B cell (primary cell): Measurements from ENCODE around the gene MRPS27. TPM values are rescaled to one million over a fixed set of nuclear protein-coding genes. Genes with fewer than 3 reads are reported as not detected.

ENCODE experiments used
- ATAC-seq: fragments of 200-7000 bp; cut with Tn5 transposase; one replicate; pipeline ENCODE4 v1.10.0; 2021; ENCODE audit warnings: low read depth, mild to moderate bottlenecking, moderate number of reproducible peaks, moderate library complexity
- CTCF ChIA-PET: fragments of 350-600 bp; sonication (Branson Sonifier 250); formaldehyde crosslinking; loops from one replicate; lab custom pipeline; 2021; ENCODE audit warnings: antibody characterized with exemption, inconsistent platforms; lab: Charles Lee
- POLR2A ChIA-PET: fragments of 350-600 bp; sonication (Branson Sonifier 250); formaldehyde crosslinking; loops from one replicate; lab custom pipeline; 2021; ENCODE audit warnings: antibody characterized with exemption; lab: Charles Lee
- DNase-seq: peaks from one replicate; pipeline ENCODE4 v3.0.0; 2013
- H2AFZ ChIP-seq: 2 replicates; pipeline ENCODE4 v1.6.1; 2012; ENCODE audit warnings: mild to moderate bottlenecking, low read depth, low read length; ENCODE audit not compliant: insufficient read depth, poor library complexity, severe bottlenecking
- H3K27ac ChIP-seq, 2 donors: 1 replicate in 1 of 2; 2 replicates in 1 of 2; pipeline ENCODE4 v1.5.1; 2012 to 2013; ENCODE audit warnings: low read length in 2 of 2, mild to moderate bottlenecking in 2 of 2, moderate library complexity in 1 of 2
- H3K27me3 ChIP-seq, 4 experiments: fragments of 200-600 bp in 1 of 4; sonication (generic) in 1 of 4; replicated peaks in 1 of 4; 1 replicate in 2 of 4; 2 replicates in 2 of 4; pipeline versions ENCODE4 v1.6.1 to v1.7.0; 2013 to 2016; ENCODE audit warnings: low read length in 3 of 4, mild to moderate bottlenecking in 2 of 4, mixed read lengths in 1 of 4, moderate library complexity in 1 of 4; ENCODE audit not compliant: insufficient read depth in 4 of 4, control insufficient read depth in 3 of 4; ENCODE audit errors: control extremely low read depth in 1 of 4
- H3K36me3 ChIP-seq, 2 experiments: replicated peaks in 1 of 2; 1 replicate in 1 of 2; 2 replicates in 1 of 2; pipeline versions ENCODE4 v1.6.1 to v1.7.1; 2013; ENCODE audit warnings: low read length in 1 of 2; ENCODE audit not compliant: insufficient read depth in 2 of 2, control insufficient read depth in 1 of 2; ENCODE audit errors: control extremely low read depth in 1 of 2, extremely low read depth in 1 of 2
- H3K4me1 ChIP-seq, 2 donors: fragments of 200-600 bp in 1 of 2; sonication (generic) in 1 of 2; 1 replicate in 1 of 2; 2 replicates in 1 of 2; pipeline versions ENCODE4 v1.5.1 to v1.6.1; 2013 to 2017; ENCODE audit warnings: low read length in 2 of 2; ENCODE audit not compliant: control insufficient read depth in 2 of 2, insufficient read depth in 2 of 2
- H3K4me2 ChIP-seq: replicated peaks from 2 replicates; pipeline ENCODE3; 2012; ENCODE audit warnings: mild to moderate bottlenecking, low read depth, low read length; ENCODE audit not compliant: poor library complexity, severe bottlenecking
- H3K4me3 ChIP-seq, 5 experiments: fragments of 200-600 bp in 1 of 5; sonication (generic) in 1 of 5; 1 replicate in 3 of 5; 2 replicates in 2 of 5; pipeline versions ENCODE4 v1.5.1 to v1.7.0; 2011 to 2016; ENCODE audit warnings: low read length in 4 of 5, mild to moderate bottlenecking in 4 of 5, low read depth in 2 of 5, control low read depth in 1 of 5, moderate library complexity in 1 of 5; ENCODE audit not compliant: insufficient read depth in 1 of 5; ENCODE audit errors: control extremely low read depth in 1 of 5, extremely low read depth in 1 of 5
- H3K79me2 ChIP-seq: fragments of 200-600 bp; sonication (generic); one replicate; pipeline ENCODE4 v1.6.0; 2016; ENCODE audit warnings: low read length; ENCODE audit not compliant: control insufficient read depth, insufficient read depth
- H3K9ac ChIP-seq: fragments of 200-600 bp; sonication (generic); 2 replicates; pipeline ENCODE4 v1.6.1; 2017; ENCODE audit warnings: mild to moderate bottlenecking, low read length, moderate library complexity
- H3K9me3 ChIP-seq, 3 donors: one replicate each; pipeline versions ENCODE4 v1.6.1 to v1.7.1; 2013; ENCODE audit warnings: low read length in 2 of 3; ENCODE audit not compliant: control insufficient read depth in 2 of 3, insufficient read depth in 1 of 3; ENCODE audit errors: control extremely low read depth in 1 of 3
- H4K20me1 ChIP-seq: 2 replicates; pipeline ENCODE4 v1.6.0; 2012; ENCODE audit warnings: mild to moderate bottlenecking, low read length; ENCODE audit not compliant: insufficient read depth, control insufficient read depth, poor library complexity, severe bottlenecking
- H3K27ac Mint-ChIP-seq: one replicate; pipeline ENCODE4 v1.8.0; 2021; ENCODE audit warnings: mixed read lengths
- H3K27me3 Mint-ChIP-seq: one replicate; pipeline ENCODE4 v1.8.0; 2021; ENCODE audit warnings: mixed read lengths
- H3K4me1 Mint-ChIP-seq: one replicate; pipeline ENCODE4 v1.8.0; 2021; ENCODE audit warnings: mixed read lengths
- H3K4me3 Mint-ChIP-seq: one replicate; pipeline ENCODE4 v1.8.0; 2021; ENCODE audit warnings: mixed read lengths
- H3K9me3 Mint-ChIP-seq: one replicate; pipeline ENCODE4 v1.8.0; 2022; ENCODE audit warnings: mixed read lengths; ENCODE audit not compliant: insufficient read depth
- CTCF ChIP-seq: fragments of 200-600 bp; IDR thresholded peaks from one replicate; pipeline ENCODE4 v1.8.0; 2022; ENCODE audit warnings: antibody characterized with exemption, mild to moderate bottlenecking
- EZH2 ChIP-seq: IDR thresholded peaks from 2 replicates; pipeline ENCODE4 v1.6.1; 2012; ENCODE audit warnings: borderline replicate concordance, low read depth, mild to moderate bottlenecking, moderate library complexity, low read length; ENCODE audit not compliant: insufficient read depth, poor library complexity, severe bottlenecking
- WGBS: methylation state at CpG from one replicate; pipeline ENCODE4 v1.1.5; 2013; ENCODE audit warnings: missing lambda C conversion rate; ENCODE audit not compliant: insufficient coverage; 5-methylcytosine and 5-hydroxymethylcytosine counted together
- intact Hi-C: fragments of 100-400 bp; cut with micrococcal nuclease; formaldehyde crosslinking; loops from one replicate; pipeline ENCODE4 v1.10.0; 2022
- polyA plus RNA-seq: library from polyadenylated mRNA; depleted of rRNA; stranded (reverse); fragments of >200 nt; gene quantifications from 2 replicates; pipeline ENCODE4 v1.2.3, GENCODE V29; 2012
- total RNA-seq, 2 donors: library from RNA; stranded (reverse); fragments of 120-200 nt in 1 of 2; gene quantifications; 1 replicate in 1 of 2; 2 replicates in 1 of 2; pipeline versions ENCODE4 v1.2.3 to v1.2.4, GENCODE V29; 2013 to 2022

The MRPS27 gene
- total and polyA plus RNA-seq, 2 donors (not counting 1 experiment from before 2014, with no cell fraction given) = 33.4 to 58.3 TPM

- H3K27me3 Mint-ChIP-seq = no peaks in the 10 kb centered on the region
- no peak overlapping the region for H3K27ac ChIP-seq
- ChIA-PET CTCF (interaction anchor here (0.9 to 2.1 kb wide), 6 partner anchors 9 to 39 kb away, joined by 3 to 4 read pairs (median 3); no protein-coding TSS in a partner anchor), POLR2A (no interaction called here)
- 90% methylated on average over 1 of the region's 2 CpGs for WGBS
- ATAC-seq = peak; percentile 41
- DNase-seq = peak; percentile 52
- H4K20me1 ChIP-seq = no peaks in the 10 kb centered on the region
- no peaks in the 10 kb centered on the region for H3K4me1 ChIP-seq
- intact Hi-C loops = loop anchor here (5.0 kb wide), 2 partner anchors 38 to 132 kb away; no protein-coding TSS in a partner anchor
- no peak overlapping the region for H2AFZ ChIP-seq
- H3K27me3 ChIP-seq = no peaks in the 10 kb centered on the region
- peaks cover 0 to 5% of the 10 kb centered on the region in 2 experiments for H3K36me3 ChIP-seq
- peaks cover 9% of the 10 kb centered on the region for H3K4me1 Mint-ChIP-seq
- no peak overlapping the region for H3K4me3 Mint-ChIP-seq
- H3K27ac Mint-ChIP-seq = no peak overlapping the region
- H3K79me2 ChIP-seq = peaks cover 10% of the 10 kb centered on the region
- no peaks in the 10 kb centered on the region for H3K9me3 Mint-ChIP-seq
- no peak overlapping the region for H3K4me3 ChIP-seq
- H3K9me3 ChIP-seq = no peaks in the 10 kb centered on the region
- no peak overlapping the region for H3K4me2 ChIP-seq
- H3K9ac ChIP-seq = no peak overlapping the region
- TF ChIP-seq EZH2 (no peak), CTCF (peak; percentile 77)
Observed at GRCh38 chr5:72268753-72269410, 51.2 kb downstream of the MRPS27 start.

DNA sequence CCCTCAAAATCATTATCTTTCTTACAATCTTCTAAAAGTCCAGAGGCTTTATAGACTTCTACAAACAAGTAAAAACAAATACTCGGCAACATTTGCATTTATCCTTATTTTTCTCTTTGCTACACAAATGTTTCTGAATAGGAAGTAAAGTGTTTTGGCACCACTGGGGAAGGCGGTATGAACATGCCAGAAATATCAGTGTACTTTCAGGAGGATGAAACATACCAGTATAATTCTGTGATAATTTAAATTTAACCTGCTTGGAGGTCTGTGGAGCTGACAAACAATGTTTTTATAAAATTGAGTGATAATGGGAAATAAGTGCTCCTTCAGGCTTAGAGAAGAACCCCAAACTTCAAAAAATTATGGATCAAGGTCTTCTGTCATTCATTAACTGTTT lies 51.8 kb downstream of the MRPS27 start:
- intact Hi-C loops = loop anchor here (5.0 kb wide), 2 partner anchors 39 to 131 kb away; no protein-coding TSS in a partner anchor
- ChIA-PET CTCF (interaction anchor here (0.7 to 2.1 kb wide), 4 partner anchors 10 to 40 kb away, joined by 3 to 4 read pairs (median 4); no protein-coding TSS in a partner anchor), POLR2A (no interaction called here)
- no peak overlapping the region for H2AFZ ChIP-seq
- no peaks in the 10 kb centered on the region for H3K27me3 ChIP-seq
- H3K27ac Mint-ChIP-seq = no peak overlapping the region
- no CpG with 5 or more reads among the region's 2 CpGs for WGBS
- DNase-seq (no peak), ATAC-seq (no peak)
- H3K4me3 Mint-ChIP-seq = no peak overlapping the region
- H3K4me3 ChIP-seq = no peak overlapping the region
- no peak overlapping the region for H3K27ac ChIP-seq
- peaks cover 0 to 1% of the 10 kb centered on the region in 2 experiments for H3K36me3 ChIP-seq
- no peaks in the 10 kb centered on the region for H3K4me1 ChIP-seq
- no peak overlapping the region for H3K4me2 ChIP-seq
- no peaks in the 10 kb centered on the region for H3K9me3 Mint-ChIP-seq
- H3K9me3 ChIP-seq = no peaks in the 10 kb centered on the region
- TF ChIP-seq EZH2 (no peak), CTCF (no peak)
- H4K20me1 ChIP-seq = peaks cover 2% of the 10 kb centered on the region
- H3K79me2 ChIP-seq = peaks cover 10% of the 10 kb centered on the region
- peaks cover 9% of the 10 kb centered on the region for H3K4me1 Mint-ChIP-seq
- no peak overlapping the region for H3K9ac ChIP-seq
- H3K27me3 Mint-ChIP-seq = no peaks in the 10 kb centered on the region
